Skin of body (tissue), 3 donors: ENCODE measurements around the gene CYP11A1. TPM values are rescaled to one million over a fixed set of nuclear protein-coding genes. Genes with fewer than 3 reads are reported as not detected.

Source experiments
- DNase-seq: peaks from one replicate; lab custom pipeline; 2025; lab: John Stamatoyannopoulos, UW
- small RNA-seq: library from RNA; depleted of rRNA; stranded (forward); fragments of <200 nt; gene quantifications from one replicate; pipeline ENCODE3, GENCODE V24; 2014; ENCODE audit warnings: low replicate concordance
- total RNA-seq: library from RNA; depleted of rRNA; stranded (reverse); fragments of >200 nt; gene quantifications from one replicate; pipeline ENCODE4 v1.2.3, GENCODE V29; 2014

The CYP11A1 gene
- total RNA-seq, 1 donor from 2014 or later, result 0.69 TPM

- no peak for DNase-seq
Measured at GRCh38 chr15:74303741-74304309, 63.6 kb downstream of the CYP11A1 start.

DNA sequence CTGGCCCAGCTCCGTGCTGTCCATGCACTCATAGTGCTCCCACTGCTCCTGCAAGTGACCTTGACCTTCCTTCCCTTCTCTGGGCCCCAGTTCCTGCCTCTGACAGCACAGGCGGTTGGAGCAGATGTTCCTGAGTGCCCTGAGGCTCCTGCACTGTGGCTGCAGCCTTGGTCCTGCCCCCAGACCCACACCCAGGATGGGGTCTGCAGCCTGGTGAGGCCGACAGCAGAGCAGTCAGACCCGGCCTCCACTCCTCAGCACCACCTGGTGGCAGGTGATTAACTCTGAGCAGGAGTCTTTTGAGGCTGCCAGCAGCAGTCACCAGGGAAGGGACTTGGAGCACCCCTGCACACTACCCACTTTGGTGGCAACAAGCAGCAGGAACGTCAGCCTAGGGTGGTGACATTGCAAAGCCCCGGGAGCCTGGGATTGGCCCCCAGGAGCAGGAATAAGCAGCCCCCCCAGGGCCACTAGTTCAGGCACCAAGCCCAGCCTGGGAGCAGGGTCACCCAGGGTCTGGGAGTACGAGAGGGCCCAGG, 64.6 kb downstream of the CYP11A1 start:
- no peak for DNase-seq

DNA sequence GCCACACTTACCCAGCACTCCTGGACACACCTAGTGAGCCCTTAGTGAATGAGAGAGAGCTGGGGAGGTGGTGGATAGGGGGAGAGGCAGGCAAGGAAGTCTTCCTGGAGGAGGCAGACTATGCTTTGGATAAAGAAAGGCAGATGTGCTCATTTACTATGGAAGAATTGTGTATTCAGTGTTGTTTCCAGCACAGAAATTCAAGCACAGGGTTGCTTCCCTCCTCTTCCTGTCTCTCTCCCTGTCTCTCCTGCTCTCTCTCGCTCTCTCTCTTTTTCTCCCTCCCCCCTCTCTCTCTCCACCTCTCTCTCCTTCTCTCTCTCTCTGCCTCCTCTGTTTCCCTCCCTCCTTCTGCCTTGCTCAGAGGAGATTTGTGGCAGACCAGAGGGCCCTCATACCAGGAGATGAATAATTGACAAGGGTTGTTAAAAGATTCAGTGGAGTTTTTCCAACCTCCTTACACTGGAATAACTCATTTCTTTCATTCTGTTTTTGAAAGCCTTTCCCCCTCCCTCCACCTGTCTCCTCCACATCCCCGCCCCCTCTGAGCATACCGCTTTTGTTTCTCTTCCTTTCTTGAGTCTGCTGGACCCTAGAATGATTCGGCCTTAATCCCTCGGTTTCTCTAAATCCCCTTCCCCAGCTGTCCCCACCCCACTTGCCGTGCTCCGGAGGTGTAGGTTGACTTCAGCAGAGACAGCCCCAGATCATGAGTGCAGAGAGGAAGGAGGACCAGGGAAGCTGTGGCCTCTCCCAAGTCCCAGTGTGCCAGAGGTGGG, 65.7 kb downstream of the CYP11A1 start:
- DNase-seq, result no peak

- no peak for DNase-seq
Measured at GRCh38 chr15:74300057-74300795, 67.2 kb downstream of the CYP11A1 start.

GRCh38 chr15:74297887-74298286, 69.6 kb downstream of the CYP11A1 start:
- no peak for DNase-seq

GRCh38 chr15:74295800-74296199, 71.6 kb downstream of the CYP11A1 start:
- no peak for DNase-seq

DNA sequence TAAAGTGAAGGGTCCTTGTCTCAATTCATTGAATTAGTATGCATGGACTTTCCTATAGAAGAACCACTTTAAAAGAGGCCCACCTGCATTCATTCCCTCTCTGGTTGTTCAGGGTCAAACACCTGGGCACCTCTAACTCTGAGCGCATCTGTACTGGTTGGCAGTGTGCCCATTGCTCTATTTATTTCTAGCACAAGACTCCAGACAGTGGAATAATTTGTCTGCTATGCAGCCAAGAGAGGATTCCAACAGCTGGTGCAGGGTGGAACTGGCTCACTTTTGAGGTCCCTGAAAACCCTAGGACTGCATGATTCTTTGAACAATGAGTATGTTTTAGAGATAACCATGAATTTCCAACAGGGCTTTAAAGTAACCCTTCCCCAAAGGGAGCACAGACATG, 73.4 kb downstream of the CYP11A1 start:
- no peak for DNase-seq

DNA sequence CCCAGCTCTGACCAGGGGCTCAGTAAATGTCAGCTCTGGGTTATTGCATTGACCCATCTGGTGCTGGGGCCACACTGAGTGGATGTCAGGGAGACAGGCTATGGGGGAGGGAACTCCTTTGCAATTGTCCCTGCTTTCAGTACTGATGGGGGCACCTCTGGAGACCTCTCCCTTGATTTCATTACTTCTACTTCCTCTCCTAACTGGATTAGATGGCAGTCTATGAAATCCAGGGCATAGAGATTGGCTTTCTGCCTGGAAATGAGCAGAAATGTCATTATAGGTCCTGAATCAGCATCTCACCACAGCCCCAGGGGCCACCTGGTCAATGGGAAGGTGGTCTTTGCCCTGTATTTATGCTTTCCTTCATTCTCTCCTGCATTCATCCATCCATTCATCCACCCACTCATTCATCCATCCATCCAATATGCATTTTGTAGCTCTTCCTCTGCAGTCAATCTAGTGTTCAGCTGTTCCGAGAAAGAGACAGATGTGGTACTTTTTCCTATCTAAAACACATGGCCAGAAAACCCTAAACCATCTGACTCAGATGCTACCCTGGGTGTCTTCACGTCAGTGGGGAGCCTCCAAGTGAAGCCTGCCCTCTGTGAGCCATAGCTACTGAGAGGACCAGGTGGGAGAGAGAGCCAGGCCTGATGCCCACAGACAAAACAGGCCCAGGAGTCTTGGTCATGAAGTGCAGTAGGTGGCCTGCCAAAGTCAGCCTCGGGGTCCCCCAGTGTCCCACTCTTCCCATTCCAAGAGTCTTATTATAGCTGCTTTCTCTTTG, 74.2 kb downstream of the CYP11A1 start:
- DNase-seq, result no peak

DNA sequence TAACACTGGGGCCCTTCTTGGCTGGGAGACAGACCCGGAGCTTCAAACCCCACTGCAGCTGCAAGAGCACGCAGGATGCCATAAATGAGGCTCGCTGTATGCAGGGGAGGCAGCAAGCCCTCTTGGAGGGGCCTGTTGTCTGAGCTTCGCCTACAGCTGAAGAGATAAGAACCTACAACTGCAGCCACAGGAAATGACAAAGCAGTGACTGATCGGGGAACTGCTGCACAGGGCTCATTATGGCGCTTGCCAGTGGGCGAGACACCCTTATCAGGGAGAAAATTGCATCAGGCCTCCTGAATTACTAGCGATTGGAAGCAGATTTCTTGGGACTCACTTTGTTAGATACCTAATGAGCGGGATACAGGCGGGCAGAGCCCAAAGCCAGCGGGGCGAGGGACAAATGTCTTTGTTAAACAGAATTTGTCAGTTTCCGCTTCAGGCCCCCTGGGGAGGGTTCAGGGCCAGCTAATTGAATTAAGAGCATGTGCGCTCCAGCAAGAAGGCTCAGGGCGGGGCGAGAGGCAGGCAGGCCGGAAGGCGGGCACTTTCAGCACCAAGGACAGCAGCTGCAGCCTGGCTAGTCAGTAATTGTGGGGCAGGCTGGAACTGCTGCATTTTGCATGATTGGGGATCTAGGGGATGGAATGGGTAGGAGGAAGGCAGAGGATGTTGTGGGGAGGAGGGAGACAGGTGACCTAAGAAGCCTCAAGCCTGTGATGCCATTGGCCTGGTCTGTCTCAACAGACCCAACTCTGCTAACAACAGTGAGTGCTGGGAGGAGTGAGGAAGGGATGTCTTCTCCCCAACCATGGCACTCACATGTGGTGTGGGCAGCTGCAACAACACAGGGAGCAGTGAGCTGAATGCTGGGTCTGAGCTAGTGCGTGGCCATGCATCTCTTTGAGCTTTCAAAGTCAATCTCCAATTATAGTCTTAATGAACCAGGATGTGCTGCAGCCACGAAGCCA, 76.1 kb downstream of the CYP11A1 start:
- peak; percentile 73 for DNase-seq

- DNase-seq, result no peak
Measured at GRCh38 chr15:74290645-74291044, 76.8 kb downstream of the CYP11A1 start.

DNA sequence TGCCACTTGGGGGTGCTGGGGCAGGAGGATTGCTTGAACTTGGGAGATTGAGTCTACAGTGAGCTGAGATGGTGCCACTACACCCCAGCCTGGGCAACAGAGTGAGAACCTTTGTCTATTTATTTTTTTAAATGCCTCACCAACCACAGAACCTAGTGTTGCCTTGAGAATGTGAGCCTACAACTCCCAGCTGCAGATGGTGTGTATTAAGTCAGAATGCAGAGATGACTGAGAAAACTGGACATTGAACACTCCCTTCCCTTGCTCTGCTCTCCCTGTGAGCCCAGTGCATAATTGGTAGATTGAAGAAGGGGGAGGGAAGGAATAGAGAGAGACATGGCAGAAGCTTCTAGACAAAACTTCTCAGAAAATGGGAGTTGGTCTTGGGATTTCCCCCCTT, 77.8 kb downstream of the CYP11A1 start:
- DNase-seq, result no peak

Small RNA genes within 50 kb of the gene (small RNA-seq; reads per million reads assigned to genes)
- not detected for gene MIR6881

Other genes with a start within 250 kb of the CYP11A1 start
- gene ISLR2, start 237.1 kb downstream of the CYP11A1 start, total RNA-seq, result 0.79 TPM
- 46.8 TPM for gene ISLR, start 193.9 kb downstream of the CYP11A1 start, total RNA-seq
- 0.49 TPM for gene STRA6, start 164.9 kb downstream of the CYP11A1 start, total RNA-seq
- 0.20 TPM for gene CCDC33, start 131.3 kb downstream of the CYP11A1 start, total RNA-seq
- gene SEMA7A, start 66.3 kb upstream of the CYP11A1 start, total RNA-seq, result 11.7 TPM
- gene UBL7, start 93.5 kb upstream of the CYP11A1 start, total RNA-seq, result 18.6 TPM
- gene ARID3B, start 173.6 kb upstream of the CYP11A1 start, total RNA-seq, result 4.8 TPM
- gene CLK3, start 248.2 kb upstream of the CYP11A1 start, total RNA-seq, result 41.1 TPM